IMR-90 (cell line): Measurements from ENCODE around the gene CEP70. TPM values are rescaled to one million over a fixed set of nuclear protein-coding genes. Genes with fewer than 3 reads are reported as not detected.

Experiments
- ATAC-seq: fragments of 200-7000 bp; cut with Tn5 transposase; 2 replicates; pipeline ENCODE4 v1.9.1; 2020; ENCODE audit warnings: low read depth, mild to moderate bottlenecking, moderate library complexity
- BruUV-seq: library from RNA; stranded (reverse); fragments of 400-500 nt; replicated peaks from 2 replicates; lab custom pipeline; 2021; lab: Mats Ljungman, UMichigan
- CTCF ChIA-PET: fragments of 300-600 bp; formaldehyde crosslinking; extraction: SDS; loops from one replicate; lab custom pipeline; 2021; ENCODE audit warnings: antibody characterized with exemption; lab: Yijun Ruan, JAX
- POLR2A ChIA-PET: fragments of 300-600 bp; sonication (Branson Sonifier 250); formaldehyde crosslinking; loops from one replicate; lab custom pipeline; 2022; ENCODE audit warnings: antibody characterized with exemption; ENCODE audit not compliant: unreplicated experiment; lab: Charles Lee
- DNase-seq: peaks from one replicate; pipeline ENCODE4 v3.0.0; 2013
- H2AFZ ChIP-seq: replicated peaks from 2 replicates; pipeline ENCODE3; 2013; ENCODE audit warnings: low read length, mild to moderate bottlenecking; ENCODE audit not compliant: poor library complexity
- H2AK5ac ChIP-seq: 2 replicates; pipeline ENCODE4 v1.6.1; 2013; ENCODE audit warnings: low read depth, low read length, inconsistent platforms
- H2AK9ac ChIP-seq: replicated peaks from 2 replicates; pipeline ENCODE3; 2013; ENCODE audit warnings: mild to moderate bottlenecking, low read depth, low read length, moderate library complexity; ENCODE audit not compliant: poor library complexity
- H2BK120ac ChIP-seq: 2 replicates; pipeline ENCODE4 v1.6.1; 2013; ENCODE audit warnings: low read depth, low read length, inconsistent platforms
- H2BK15ac ChIP-seq: 3 replicates; pipeline ENCODE4 v1.6.1; 2013; ENCODE audit warnings: low read depth, low read length, inconsistent platforms
- H2BK20ac ChIP-seq: 2 replicates; pipeline ENCODE4 v1.6.1; 2013; ENCODE audit warnings: low read depth, mild to moderate bottlenecking, inconsistent platforms, low read length, moderate library complexity
- H2BK5ac ChIP-seq: 2 replicates; pipeline ENCODE4 v1.6.1; 2013; ENCODE audit warnings: mild to moderate bottlenecking, low read depth, low read length, inconsistent platforms; ENCODE audit not compliant: poor library complexity, severe bottlenecking
- H3K14ac ChIP-seq: replicated peaks from 2 replicates; pipeline ENCODE4 v1.6.1; 2013; ENCODE audit warnings: low read depth, low read length, inconsistent platforms
- H3K18ac ChIP-seq: 2 replicates; pipeline ENCODE4 v1.6.1; 2013; ENCODE audit warnings: low read depth, low read length, control low read depth
- H3K23ac ChIP-seq: 2 replicates; pipeline ENCODE4 v1.6.1; 2013; ENCODE audit warnings: low read depth, low read length, inconsistent platforms
- H3K27ac ChIP-seq: 2 replicates; pipeline ENCODE4 v1.5.1; 2013; ENCODE audit warnings: mild to moderate bottlenecking, control low read depth, low read length; ENCODE audit not compliant: insufficient read depth
- H3K27me3 ChIP-seq: 2 replicates; pipeline ENCODE4 v1.6.1; 2013; ENCODE audit warnings: low read length; ENCODE audit not compliant: control insufficient read depth, insufficient read depth
- H3K36me3 ChIP-seq: 2 replicates; pipeline ENCODE4 v1.6.1; 2013; ENCODE audit warnings: low read length, mixed read lengths; ENCODE audit not compliant: control insufficient read depth, insufficient read depth
- H3K4ac ChIP-seq: 2 replicates; pipeline ENCODE4 v1.6.1; 2013; ENCODE audit warnings: low read depth, low read length, inconsistent platforms
- H3K4me1 ChIP-seq: 2 replicates; pipeline ENCODE4 v1.6.1; 2013; ENCODE audit warnings: low read length, mixed read lengths; ENCODE audit not compliant: control insufficient read depth, insufficient read depth
- H3K4me2 ChIP-seq: 2 replicates; pipeline ENCODE4 v1.6.1; 2013; ENCODE audit warnings: low read depth, mild to moderate bottlenecking, control low read depth, low read length, moderate library complexity
- H3K4me3 ChIP-seq: 2 replicates; pipeline ENCODE4 v1.5.1; 2013; ENCODE audit warnings: low read depth, mild to moderate bottlenecking, control low read depth, low read length, moderate library complexity; ENCODE audit not compliant: insufficient read depth
- H3K56ac ChIP-seq: 2 replicates; pipeline ENCODE4 v1.6.1; 2013; ENCODE audit warnings: low read length, inconsistent platforms; ENCODE audit not compliant: insufficient read depth; ENCODE audit errors: extremely low read depth
- H3K79me1 ChIP-seq, 2 experiments: 2 replicates each; pipeline ENCODE4 v1.6.1; 2013; ENCODE audit warnings: low read length in 2 of 2, inconsistent platforms in 1 of 2, low read depth in 1 of 2
- H3K9ac ChIP-seq: 2 replicates; pipeline ENCODE4 v1.6.1; 2013; ENCODE audit warnings: low read depth, low read length, control low read depth
- H3K9me1 ChIP-seq: 2 replicates; pipeline ENCODE4 v1.6.1; 2013; ENCODE audit warnings: low read length, inconsistent platforms; ENCODE audit not compliant: insufficient read depth
- H3K9me3 ChIP-seq: 2 replicates; pipeline ENCODE4 v1.6.1; 2013; ENCODE audit warnings: low read length; ENCODE audit not compliant: control insufficient read depth, insufficient read depth
- H4K20me1 ChIP-seq: 2 replicates; pipeline ENCODE4 v1.6.1; 2013; ENCODE audit warnings: low read length, inconsistent platforms; ENCODE audit not compliant: insufficient read depth
- H4K5ac ChIP-seq: 2 replicates; pipeline ENCODE4 v1.6.1; 2013; ENCODE audit warnings: mild to moderate bottlenecking, low read depth, low read length, control low read depth
- H4K8ac ChIP-seq, 2 experiments: 2 replicates each; pipeline ENCODE4 v1.6.1; 2013; ENCODE audit warnings: low read depth in 2 of 2, low read length in 2 of 2, control low read depth in 1 of 2, inconsistent platforms in 1 of 2
- H4K91ac ChIP-seq: 2 replicates; pipeline ENCODE4 v1.6.1; 2013; ENCODE audit warnings: low read depth, low read length, inconsistent platforms; ENCODE audit not compliant: insufficient read depth
- BHLHE40 ChIP-seq: fragments of 150-350 bp; IDR thresholded peaks from 2 replicates; pipeline ENCODE4 v1.6.1; 2016; ENCODE audit warnings: mild to moderate bottlenecking, low read depth, low read length
- CEBPB ChIP-seq: IDR thresholded peaks from 2 replicates; pipeline ENCODE4 v1.6.1; 2012; ENCODE audit warnings: low read depth, low read length, improper control_type of control experiment
- CHD1 ChIP-seq: IDR thresholded peaks from 2 replicates; pipeline ENCODE4 v1.6.1; 2012; ENCODE audit warnings: low read depth, low read length, improper control_type of control experiment
- FOS ChIP-seq: fragments of 150-350 bp; IDR thresholded peaks from 2 replicates; pipeline ENCODE4 v1.6.1; 2016; ENCODE audit warnings: low read depth, low read length
- MAFK ChIP-seq: IDR thresholded peaks from 2 replicates; pipeline ENCODE4 v1.6.1; 2012; ENCODE audit warnings: low read depth, low read length, improper control_type of control experiment
- MAZ ChIP-seq: IDR thresholded peaks from 2 replicates; pipeline ENCODE4 v1.6.1; 2012; ENCODE audit warnings: low read depth, mild to moderate bottlenecking, low read length, improper control_type of control experiment, moderate library complexity, borderline replicate concordance
- MXI1 ChIP-seq: IDR thresholded peaks from 2 replicates; pipeline ENCODE4 v1.6.1; 2012; ENCODE audit warnings: low read depth, mild to moderate bottlenecking, low read length, moderate library complexity, borderline replicate concordance
- NFE2L2 ChIP-seq: fragments of 150-350 bp; IDR thresholded peaks from 2 replicates; pipeline ENCODE4 v1.6.1; 2016; ENCODE audit warnings: low read depth, mild to moderate bottlenecking, low read length
- POLR2A ChIP-seq: IDR thresholded peaks from 2 replicates; pipeline ENCODE4 v1.6.1; 2012; ENCODE audit warnings: mild to moderate bottlenecking, low read depth, low read length
- RAD21 ChIP-seq: IDR thresholded peaks from 2 replicates; pipeline ENCODE4 v1.6.1; 2012; ENCODE audit warnings: low read length, improper control_type of control experiment
- RCOR1 ChIP-seq: IDR thresholded peaks from 2 replicates; pipeline ENCODE4 v1.6.1; 2012; ENCODE audit warnings: mild to moderate bottlenecking, low read length, improper control_type of control experiment; ENCODE audit not compliant: insufficient replicate concordance
- RFX5 ChIP-seq: IDR thresholded peaks from 2 replicates; pipeline ENCODE4 v1.8.0; 2012; ENCODE audit warnings: low read depth, mild to moderate bottlenecking, low read length, moderate library complexity
- SMC3 ChIP-seq: fragments of 150-350 bp; IDR thresholded peaks from 2 replicates; pipeline ENCODE4 v1.6.1; 2016; ENCODE audit warnings: low read depth, mild to moderate bottlenecking, antibody characterized with exemption, low read length, moderate library complexity
- WGBS, 2 experiments: methylation state at CpG; one replicate each; pipeline versions ENCODE4 v1.1.5 to v1.1.7; 2013; ENCODE audit warnings: missing lambda C conversion rate in 2 of 2; ENCODE audit not compliant: insufficient read length in 1 of 2; ENCODE audit errors: extremely low coverage in 2 of 2; 5-methylcytosine and 5-hydroxymethylcytosine counted together
- dilution Hi-C: fragments of 300-500 bp; cut with HindIII; formaldehyde crosslinking; loops from one replicate; pipeline ENCODE4 v1.14.3; 2018; ENCODE audit warnings: low sequenced_read_pairs; ENCODE audit not compliant: unreplicated experiment
- in situ Hi-C: fragments of 300-500 bp; cut with MboI; formaldehyde crosslinking; loops from 3 replicates; pipeline ENCODE4 v1.14.3; 2019; ENCODE audit warnings: low sequenced_read_pairs, inconsistent platforms, mixed read lengths
- intact Hi-C: fragments of 100-400 bp; cut with micrococcal nuclease; formaldehyde crosslinking; loops from 2 replicates; pipeline ENCODE4 v1.10.0; 2022
- polyA plus RNA-seq, 3 experiments: library from polyadenylated mRNA; depleted of rRNA; stranded (reverse); fragments of >200 nt; gene quantifications; 2 replicates each; pipeline ENCODE4 v1.2.3, GENCODE V29; 2012; ENCODE audit warnings: low replicate concordance in 1 of 3
- total RNA-seq: library from RNA; depleted of rRNA; stranded (reverse); fragments of >200 nt; gene quantifications from 2 replicates; pipeline ENCODE4 v1.2.3, GENCODE V29; 2012
- TF ChIP-seq, protein P1 (sequence below): fragments of 150-350 bp; IDR thresholded peaks from 2 replicates; pipeline ENCODE4 v1.6.1; 2017; ENCODE audit warnings: mild to moderate bottlenecking, antibody characterized with exemption, low read length, low read depth
- TF ChIP-seq, protein P2 (sequence below): conservative IDR thresholded peaks from 2 replicates; pipeline ENCODE4 v1.5.1; 2012; ENCODE audit warnings: mild to moderate bottlenecking, low read depth, low read length, improper control_type of control experiment
- TF ChIP-seq, protein P3 (sequence below): fragments of 150-350 bp; IDR thresholded peaks from 2 replicates; pipeline ENCODE4 v1.6.1; 2016; ENCODE audit warnings: low read depth, mild to moderate bottlenecking, low read length, moderate library complexity, borderline replicate concordance

Gene CEP70
- total and polyA plus RNA-seq, 2 of the 4 experiments (the other 2 are of a cell fraction), result 4.6 to 11.1 TPM

DNA sequence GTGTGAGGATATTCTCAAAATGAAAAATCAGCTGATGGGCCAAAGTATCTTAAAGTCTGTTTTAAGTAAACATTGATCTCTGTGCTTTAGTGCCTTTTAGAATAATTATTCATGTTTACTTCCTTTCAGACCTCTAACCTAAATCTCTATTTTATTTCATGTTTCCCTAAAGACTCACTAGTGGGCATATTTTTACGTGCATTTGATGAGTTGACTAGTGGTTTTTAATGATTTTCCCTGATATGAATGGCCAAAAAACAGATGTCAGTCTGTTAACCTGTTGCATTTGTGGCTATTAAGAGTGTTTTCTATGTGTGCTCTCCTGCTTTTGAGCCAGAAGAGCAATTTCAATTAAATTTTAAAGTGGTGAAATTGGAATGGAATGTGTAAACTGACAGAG, 21.4 kb upstream of the CEP70 start:
- Histone ChIP-seq H3K4ac (no peak overlapping the region), H4K91ac (no peak overlapping the region), H4K20me1 (no peaks in the 10 kb centered on the region), H3K27me3 (no peaks in the 10 kb centered on the region), H3K4me1 (no peaks in the 10 kb centered on the region), H3K18ac (no peak overlapping the region), H3K23ac (no peak overlapping the region), H3K56ac (no peak overlapping the region), H4K8ac (no peak overlapping the region), H2BK15ac (no peak overlapping the region), H3K4me3 (no peak overlapping the region), H2BK20ac (no peak overlapping the region), H3K27ac (no peak overlapping the region), H3K4me2 (no peak overlapping the region), H2AK5ac (no peak overlapping the region), H3K79me1 (peaks cover 0 to under 1% of the 10 kb centered on the region in 2 experiments; a peak in 2 of 4 replicates), H3K9me3 (no peaks in the 10 kb centered on the region), H2AK9ac (no peak overlapping the region), H2BK5ac (no peak overlapping the region), H3K9me1 (no peaks in the 10 kb centered on the region), H3K14ac (no peak overlapping the region), H2AFZ (no peak overlapping the region), H3K36me3 (no peaks in the 10 kb centered on the region), H2BK120ac (no peak overlapping the region), H4K5ac (no peak overlapping the region), H3K9ac (no peak overlapping the region)
- BruUV-seq, result no TSS peak
- dilution Hi-C loops (no loop called here), intact Hi-C loops (no loop called here), in situ Hi-C loops (no loop called here)
- DNase-seq, result no peak
- POLR2A ChIA-PET, result no interaction called here
- TF ChIP-seq MXI1 (no peak), BHLHE40 (no peak), RCOR1 (no peak), POLR2A (no peak), FOS (no peak), MAZ (no peak), MAFK (no peak), CHD1 (no peak), SMC3 (no peak), RFX5 (no peak), RAD21 (no peak), CEBPB (no peak), NFE2L2 (no peak)
- TF ChIP-seq, protein P1, sequence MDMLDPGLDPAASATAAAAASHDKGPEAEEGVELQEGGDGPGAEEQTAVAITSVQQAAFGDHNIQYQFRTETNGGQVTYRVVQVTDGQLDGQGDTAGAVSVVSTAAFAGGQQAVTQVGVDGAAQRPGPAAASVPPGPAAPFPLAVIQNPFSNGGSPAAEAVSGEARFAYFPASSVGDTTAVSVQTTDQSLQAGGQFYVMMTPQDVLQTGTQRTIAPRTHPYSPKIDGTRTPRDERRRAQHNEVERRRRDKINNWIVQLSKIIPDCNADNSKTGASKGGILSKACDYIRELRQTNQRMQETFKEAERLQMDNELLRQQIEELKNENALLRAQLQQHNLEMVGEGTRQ, result no peak
- TF ChIP-seq, protein P2, sequence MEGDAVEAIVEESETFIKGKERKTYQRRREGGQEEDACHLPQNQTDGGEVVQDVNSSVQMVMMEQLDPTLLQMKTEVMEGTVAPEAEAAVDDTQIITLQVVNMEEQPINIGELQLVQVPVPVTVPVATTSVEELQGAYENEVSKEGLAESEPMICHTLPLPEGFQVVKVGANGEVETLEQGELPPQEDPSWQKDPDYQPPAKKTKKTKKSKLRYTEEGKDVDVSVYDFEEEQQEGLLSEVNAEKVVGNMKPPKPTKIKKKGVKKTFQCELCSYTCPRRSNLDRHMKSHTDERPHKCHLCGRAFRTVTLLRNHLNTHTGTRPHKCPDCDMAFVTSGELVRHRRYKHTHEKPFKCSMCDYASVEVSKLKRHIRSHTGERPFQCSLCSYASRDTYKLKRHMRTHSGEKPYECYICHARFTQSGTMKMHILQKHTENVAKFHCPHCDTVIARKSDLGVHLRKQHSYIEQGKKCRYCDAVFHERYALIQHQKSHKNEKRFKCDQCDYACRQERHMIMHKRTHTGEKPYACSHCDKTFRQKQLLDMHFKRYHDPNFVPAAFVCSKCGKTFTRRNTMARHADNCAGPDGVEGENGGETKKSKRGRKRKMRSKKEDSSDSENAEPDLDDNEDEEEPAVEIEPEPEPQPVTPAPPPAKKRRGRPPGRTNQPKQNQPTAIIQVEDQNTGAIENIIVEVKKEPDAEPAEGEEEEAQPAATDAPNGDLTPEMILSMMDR, result no peak
- TF ChIP-seq, protein P3, sequence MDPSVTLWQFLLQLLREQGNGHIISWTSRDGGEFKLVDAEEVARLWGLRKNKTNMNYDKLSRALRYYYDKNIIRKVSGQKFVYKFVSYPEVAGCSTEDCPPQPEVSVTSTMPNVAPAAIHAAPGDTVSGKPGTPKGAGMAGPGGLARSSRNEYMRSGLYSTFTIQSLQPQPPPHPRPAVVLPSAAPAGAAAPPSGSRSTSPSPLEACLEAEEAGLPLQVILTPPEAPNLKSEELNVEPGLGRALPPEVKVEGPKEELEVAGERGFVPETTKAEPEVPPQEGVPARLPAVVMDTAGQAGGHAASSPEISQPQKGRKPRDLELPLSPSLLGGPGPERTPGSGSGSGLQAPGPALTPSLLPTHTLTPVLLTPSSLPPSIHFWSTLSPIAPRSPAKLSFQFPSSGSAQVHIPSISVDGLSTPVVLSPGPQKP, result no peak
- ATAC-seq, result no peak
- WGBS, 2 experiments, result no CpG with 5 or more reads among the region's 1 CpG
- CTCF ChIA-PET, result no interaction called here
